Measurements from ENCODE around the gene SLIRP. TPM values are rescaled to one million over a fixed set of nuclear protein-coding genes. Genes with fewer than 3 reads are reported as not detected.

Gene SLIRP
- 247 and 264 TPM in 2 replicates for total RNA-seq

DNA sequence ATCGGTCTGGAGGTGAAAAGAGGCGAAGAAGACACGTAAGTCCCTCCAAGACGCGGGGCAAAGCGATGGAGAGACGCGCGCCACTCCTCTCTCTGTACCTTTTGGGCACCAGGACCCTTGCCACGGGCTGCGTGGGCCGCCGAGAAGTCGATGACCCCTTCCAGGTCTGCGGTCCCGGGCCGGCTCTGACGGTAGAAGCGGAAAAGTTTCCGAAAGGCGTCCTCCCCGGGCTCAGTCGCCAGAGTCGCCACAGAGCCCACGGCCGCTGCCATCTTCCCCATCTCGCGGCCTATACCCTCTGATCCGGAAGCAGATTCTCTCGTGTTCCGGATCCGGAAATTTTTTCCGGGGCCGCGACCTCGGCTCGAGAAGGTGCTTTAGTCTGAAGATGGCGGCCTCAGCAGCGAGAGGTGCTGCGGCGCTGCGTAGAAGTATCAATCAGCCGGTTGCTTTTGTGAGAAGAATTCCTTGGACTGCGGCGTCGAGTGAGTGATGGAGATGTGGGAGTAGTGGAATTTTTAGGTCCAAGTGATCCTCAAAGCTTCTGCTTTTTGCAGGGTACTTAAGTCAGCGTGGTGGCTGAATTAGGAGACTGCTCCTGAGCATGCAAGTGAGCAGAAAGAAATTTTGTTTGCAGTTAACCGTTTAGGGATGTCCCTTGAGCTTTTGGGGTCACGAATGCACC, at the start of gene SLIRP, which contains the start of gene ALKBH1:
Gene SLIRP (plus strand): TSS at position 380 of the 685 bp plus-strand sequence. CDS start 9 bp downstream, at position 389.
Gene ALKBH1 (minus strand): TSS at position 300 of the 685 bp plus-strand sequence. CDS start 19 bp downstream, at position 281.

DNA sequence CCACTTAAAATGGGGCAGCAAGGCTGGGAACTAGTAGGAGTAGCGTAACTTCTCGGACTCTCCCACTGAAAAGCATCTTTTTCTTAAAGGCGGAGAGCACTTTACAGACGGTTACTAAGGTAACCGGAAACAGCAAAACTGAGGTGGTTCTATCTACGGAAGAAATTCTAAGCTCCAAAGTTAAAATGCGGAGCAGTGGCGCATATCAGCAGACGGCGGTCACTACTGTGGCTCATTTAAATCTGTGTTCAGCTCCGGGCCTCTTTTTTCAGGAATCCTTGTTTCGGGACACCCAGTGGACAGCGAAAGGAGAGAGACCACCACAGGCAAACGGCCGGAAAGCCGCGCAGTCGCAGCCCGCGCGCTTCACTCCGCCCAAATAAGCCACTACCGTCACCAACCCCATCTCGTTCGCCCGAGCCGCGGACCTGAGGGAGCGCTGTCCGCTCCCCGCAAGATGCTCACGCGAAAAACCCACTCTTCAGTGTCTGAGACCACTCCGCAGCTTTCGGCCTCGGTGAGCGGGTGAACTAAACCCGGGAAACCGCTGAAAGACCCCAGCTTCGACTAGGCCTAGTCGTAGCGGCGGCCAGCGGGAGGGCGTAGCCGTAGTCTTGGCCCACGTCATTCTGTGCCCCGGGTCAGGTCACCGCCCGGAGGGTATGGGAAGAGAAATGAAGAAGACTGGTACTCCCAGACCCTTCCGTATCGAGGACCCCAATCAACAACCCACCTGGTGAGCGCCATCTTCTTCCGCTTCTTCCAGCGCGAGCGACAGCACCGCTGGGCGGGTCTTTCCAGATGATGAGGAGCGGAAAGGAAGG, 52.7 kb downstream of the SLIRP start, which contains the start of gene SNW1:
Gene SNW1 (minus strand): TSS at position 776 of the 824 bp plus-strand sequence. CDS start 29 bp downstream, at position 747.

Other genes with a start within 250 kb of the SLIRP start
- gene ISM2, start 209.3 kb upstream of the SLIRP start, total RNA-seq: 0.97 and 1.1 TPM in 2 replicates
- gene SPTLC2, start 91.5 kb upstream of the SLIRP start, total RNA-seq: 13.7 and 14.6 TPM in 2 replicates
- gene ALKBH1, start 80 bp upstream of the SLIRP start, total RNA-seq: 6.2 and 7.0 TPM in 2 replicates
- 37.4 and 45.5 TPM in 2 replicates for gene SNW1, start 53.1 kb downstream of the SLIRP start, total RNA-seq
- gene ADCK1, start 92.0 kb downstream of the SLIRP start, total RNA-seq: 4.5 and 11.2 TPM in 2 replicates